Measurements from ENCODE around the gene NR2E1.

Gene NR2E1

GRCh38 chr6:108164543-108164814 is 1.3 kb upstream of the NR2E1 start:
- peak overlapping the region in 1 of 5 donors; percentile 41 for H3K4me3 ChIP-seq (ENCODE audit: low read depth in 1 of 5, low read length in 5 of 5)
- no peaks in the 10 kb centered on the region for H3K9me3 ChIP-seq (ENCODE audit: control insufficient read depth in 5 of 5, low read length in 5 of 5)
- peaks cover 76 to 98% (median 95%) of the 10 kb centered on the region in 5 donors for H3K27me3 ChIP-seq (ENCODE audit: control insufficient read depth in 5 of 5, insufficient read depth in 4 of 5, low read length in 5 of 5)
- no peaks in the 10 kb centered on the region for H3K36me3 ChIP-seq (ENCODE audit: control insufficient read depth in 5 of 5, insufficient read depth in 5 of 5, low read length in 5 of 5)
- peaks cover 0 to 56% (median 50%) of the 10 kb centered on the region in 5 donors for H3K4me1 ChIP-seq (ENCODE audit: control insufficient read depth in 5 of 5, insufficient read depth in 5 of 5, low read length in 5 of 5)
- no peak overlapping the region for H3K9ac ChIP-seq (ENCODE audit: low read length in 5 of 5)
- H3K27ac ChIP-seq (ENCODE audit: low read depth, low read length), result no peak overlapping the region

- H3K4me1 ChIP-seq (ENCODE audit: control insufficient read depth in 5 of 5, insufficient read depth in 5 of 5, low read length in 5 of 5), result peaks cover 0 to 58% (median 52%) of the 10 kb centered on the region in 5 donors
- peaks cover 78 to 98% (median 96%) of the 10 kb centered on the region in 5 donors for H3K27me3 ChIP-seq (ENCODE audit: control insufficient read depth in 5 of 5, insufficient read depth in 4 of 5, low read length in 5 of 5)
- no peaks in the 10 kb centered on the region for H3K36me3 ChIP-seq (ENCODE audit: control insufficient read depth in 5 of 5, insufficient read depth in 5 of 5, low read length in 5 of 5)
Measured at GRCh38 chr6:108164815-108165706, 761 bp upstream of the NR2E1 start.

DNA sequence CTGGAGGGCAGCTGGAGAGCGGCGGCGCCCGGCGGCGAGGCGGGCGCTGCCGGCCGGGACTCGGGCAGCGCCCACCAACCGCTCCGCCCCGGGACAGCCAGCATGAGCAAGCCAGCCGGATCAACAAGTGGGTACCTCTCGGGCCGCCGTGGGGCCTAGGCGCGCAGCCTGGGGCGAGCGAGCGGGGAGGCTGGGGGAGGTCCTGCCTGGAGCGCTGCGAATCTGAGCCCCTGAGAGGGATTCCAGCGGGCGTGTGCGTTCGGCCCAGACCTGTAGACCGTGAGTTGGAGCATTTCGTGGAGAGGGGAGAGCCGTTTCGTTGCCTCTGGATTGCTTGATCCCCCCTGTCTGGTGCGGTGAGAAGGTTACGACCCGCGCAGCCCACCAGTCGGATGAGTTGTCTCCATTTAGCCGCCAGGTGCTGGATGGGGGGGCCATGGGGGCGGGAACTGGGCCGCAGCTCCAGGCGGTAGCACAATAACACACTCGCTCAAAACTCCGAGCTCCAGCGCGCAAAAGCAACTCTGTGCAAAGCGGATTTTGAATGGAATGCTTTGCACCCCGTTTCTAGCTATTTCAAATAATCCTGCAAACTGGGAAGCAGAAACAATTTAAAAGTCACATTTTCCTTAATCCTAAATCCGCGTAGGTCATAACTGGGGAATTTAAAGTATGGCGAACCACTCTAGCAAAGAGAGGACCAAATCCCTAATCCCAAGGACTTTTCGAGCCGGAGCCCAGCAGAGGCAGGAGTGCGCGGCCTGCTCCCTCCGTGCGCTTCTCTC is 1.0 kb downstream of the NR2E1 start:
- peaks cover 74 to 99% (median 96%) of the 10 kb centered on the region in 5 donors for H3K27me3 ChIP-seq (ENCODE audit: control insufficient read depth in 5 of 5, insufficient read depth in 4 of 5, low read length in 5 of 5)
- H3K4me3 ChIP-seq (ENCODE audit: low read depth in 1 of 5, low read length in 5 of 5), result peak overlapping the region in 1 of 5 donors; percentile 55
- H3K9me3 ChIP-seq (ENCODE audit: control insufficient read depth in 5 of 5, low read length in 5 of 5), result no peaks in the 10 kb centered on the region
- H3K36me3 ChIP-seq (ENCODE audit: control insufficient read depth in 5 of 5, insufficient read depth in 5 of 5, low read length in 5 of 5), result no peaks in the 10 kb centered on the region
- no peak overlapping the region for H3K27ac ChIP-seq (ENCODE audit: low read depth, low read length)
- peaks cover 0 to 64% (median 52%) of the 10 kb centered on the region in 5 donors for H3K4me1 ChIP-seq (ENCODE audit: control insufficient read depth in 5 of 5, insufficient read depth in 5 of 5, low read length in 5 of 5)
- no peak overlapping the region for H3K9ac ChIP-seq (ENCODE audit: low read length in 5 of 5)

More at GRCh38 chr6:108164815-108165706, 761 bp upstream of the NR2E1 start:
- Histone ChIP-seq H3K4me3 (ENCODE audit: low read depth in 1 of 5, low read length in 5 of 5) (peak overlapping the region in 2 of 5 donors; percentile 4 to 41), H3K27ac (ENCODE audit: low read depth, low read length) (no peak overlapping the region), H3K9me3 (ENCODE audit: control insufficient read depth in 5 of 5, low read length in 5 of 5) (no peaks in the 10 kb centered on the region), H3K9ac (ENCODE audit: low read length in 5 of 5) (no peak overlapping the region)

DNA sequence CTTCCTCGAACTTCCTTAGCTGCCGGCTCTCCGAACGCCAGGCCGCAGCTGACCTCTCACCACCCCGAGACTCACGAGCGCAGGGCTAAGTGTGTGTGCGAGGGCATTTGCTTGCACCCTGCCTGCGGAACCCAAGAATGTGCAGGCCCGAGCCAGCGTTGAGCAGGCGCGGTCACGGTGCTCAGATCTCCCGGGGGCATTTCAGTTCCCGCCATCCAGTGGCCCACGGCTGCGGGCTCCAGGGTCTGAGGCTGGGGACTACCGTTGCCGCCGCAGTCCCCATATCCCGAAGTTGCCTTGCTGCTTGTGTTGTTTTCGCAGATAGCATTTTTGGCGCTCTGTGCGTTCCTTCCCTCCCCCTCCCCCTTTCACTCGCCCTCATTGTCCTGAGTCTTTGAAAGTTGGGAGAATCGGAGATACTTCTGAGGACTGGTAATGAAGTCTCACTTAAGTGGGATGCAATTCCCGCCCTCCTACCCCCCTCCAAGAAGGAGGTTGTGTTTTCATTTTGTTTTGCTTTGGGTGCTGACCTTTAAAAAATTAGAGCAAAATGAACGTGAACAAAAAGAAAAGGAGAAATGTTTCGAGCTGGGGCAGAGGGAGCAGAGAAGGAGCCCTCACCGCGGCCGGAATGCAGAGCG is 1.7 kb downstream of the NR2E1 start:
- H3K27ac ChIP-seq (ENCODE audit: low read depth, low read length), result no peak overlapping the region
- H3K4me1 ChIP-seq (ENCODE audit: control insufficient read depth in 5 of 5, insufficient read depth in 5 of 5, low read length in 5 of 5), result peaks cover 0 to 64% (median 52%) of the 10 kb centered on the region in 5 donors
- no peak overlapping the region for H3K9ac ChIP-seq (ENCODE audit: low read length in 5 of 5)
- H3K4me3 ChIP-seq (ENCODE audit: low read depth in 1 of 5, low read length in 5 of 5), result peak overlapping the region in 4 of 5 donors; percentile 6 to 55 (median 44)
- H3K27me3 ChIP-seq (ENCODE audit: control insufficient read depth in 5 of 5, insufficient read depth in 4 of 5, low read length in 5 of 5), result peaks cover 74 to 99% (median 95%) of the 10 kb centered on the region in 5 donors
- no peaks in the 10 kb centered on the region for H3K36me3 ChIP-seq (ENCODE audit: control insufficient read depth in 5 of 5, insufficient read depth in 5 of 5, low read length in 5 of 5)
- no peaks in the 10 kb centered on the region for H3K9me3 ChIP-seq (ENCODE audit: control insufficient read depth in 5 of 5, low read length in 5 of 5)

- H3K9ac ChIP-seq (ENCODE audit: low read length in 5 of 5), result peak overlapping the region in 1 of 5 donors; percentile 45
- H3K27ac ChIP-seq (ENCODE audit: low read depth, low read length), result no peak overlapping the region
- peak overlapping the region in 4 of 5 donors; percentile 6 to 55 (median 44) for H3K4me3 ChIP-seq (ENCODE audit: low read depth in 1 of 5, low read length in 5 of 5)
- peaks cover 0 to 64% (median 52%) of the 10 kb centered on the region in 5 donors for H3K4me1 ChIP-seq (ENCODE audit: control insufficient read depth in 5 of 5, insufficient read depth in 5 of 5, low read length in 5 of 5)
- no peaks in the 10 kb centered on the region for H3K36me3 ChIP-seq (ENCODE audit: control insufficient read depth in 5 of 5, insufficient read depth in 5 of 5, low read length in 5 of 5)
- peaks cover 73 to 98% (median 94%) of the 10 kb centered on the region in 5 donors for H3K27me3 ChIP-seq (ENCODE audit: control insufficient read depth in 5 of 5, insufficient read depth in 4 of 5, low read length in 5 of 5)
- no peaks in the 10 kb centered on the region for H3K9me3 ChIP-seq (ENCODE audit: control insufficient read depth in 5 of 5, low read length in 5 of 5)
Measured at GRCh38 chr6:108168090-108168463, 2.3 kb downstream of the NR2E1 start.

GRCh38 chr6:108168501-108169463 is 3.0 kb downstream of the NR2E1 start:
- H3K9me3 ChIP-seq (ENCODE audit: control insufficient read depth in 5 of 5, low read length in 5 of 5), result no peaks in the 10 kb centered on the region
- H3K9ac ChIP-seq (ENCODE audit: low read length in 5 of 5), result peak overlapping the region in 1 of 5 donors; percentile 45
- H3K4me1 ChIP-seq (ENCODE audit: control insufficient read depth in 5 of 5, insufficient read depth in 5 of 5, low read length in 5 of 5), result peaks cover 0 to 64% (median 52%) of the 10 kb centered on the region in 5 donors
- H3K4me3 ChIP-seq (ENCODE audit: low read depth in 1 of 5, low read length in 5 of 5), result peak overlapping the region; percentile 40 to 55 (median 44)
- no peak overlapping the region for H3K27ac ChIP-seq (ENCODE audit: low read depth, low read length)
- H3K36me3 ChIP-seq (ENCODE audit: control insufficient read depth in 5 of 5, insufficient read depth in 5 of 5, low read length in 5 of 5), result no peaks in the 10 kb centered on the region
- H3K27me3 ChIP-seq (ENCODE audit: control insufficient read depth in 5 of 5, insufficient read depth in 4 of 5, low read length in 5 of 5), result peaks cover 66 to 95% (median 87%) of the 10 kb centered on the region in 5 donors

- H3K27ac ChIP-seq (ENCODE audit: low read depth, low read length), result no peak overlapping the region
- no peaks in the 10 kb centered on the region for H3K9me3 ChIP-seq (ENCODE audit: control insufficient read depth in 5 of 5, low read length in 5 of 5)
- peaks cover 0 to 62% (median 50%) of the 10 kb centered on the region in 5 donors for H3K4me1 ChIP-seq (ENCODE audit: control insufficient read depth in 5 of 5, insufficient read depth in 5 of 5, low read length in 5 of 5)
- H3K27me3 ChIP-seq (ENCODE audit: control insufficient read depth in 5 of 5, insufficient read depth in 4 of 5, low read length in 5 of 5), result peaks cover 64 to 95% (median 87%) of the 10 kb centered on the region in 5 donors
- H3K36me3 ChIP-seq (ENCODE audit: control insufficient read depth in 5 of 5, insufficient read depth in 5 of 5, low read length in 5 of 5), result no peaks in the 10 kb centered on the region
- no peak overlapping the region for H3K9ac ChIP-seq (ENCODE audit: low read length in 5 of 5)
- peak overlapping the region in 4 of 5 donors; percentile 44 to 55 (median 46) for H3K4me3 ChIP-seq (ENCODE audit: low read depth in 1 of 5, low read length in 5 of 5)
Measured at GRCh38 chr6:108169464-108170331, 3.9 kb downstream of the NR2E1 start.

- no peaks in the 10 kb centered on the region for H3K36me3 ChIP-seq (ENCODE audit: control insufficient read depth in 5 of 5, insufficient read depth in 5 of 5, low read length in 5 of 5)
- peaks cover 0 to 59% (median 45%) of the 10 kb centered on the region in 5 donors for H3K4me1 ChIP-seq (ENCODE audit: control insufficient read depth in 5 of 5, insufficient read depth in 5 of 5, low read length in 5 of 5)
- no peak overlapping the region for H3K9ac ChIP-seq (ENCODE audit: low read length in 5 of 5)
- no peak overlapping the region for H3K4me3 ChIP-seq (ENCODE audit: low read depth in 1 of 5, low read length in 5 of 5)
- H3K9me3 ChIP-seq (ENCODE audit: control insufficient read depth in 5 of 5, low read length in 5 of 5), result no peaks in the 10 kb centered on the region
- H3K27ac ChIP-seq (ENCODE audit: low read depth, low read length), result no peak overlapping the region
- H3K27me3 ChIP-seq (ENCODE audit: control insufficient read depth in 5 of 5, insufficient read depth in 4 of 5, low read length in 5 of 5), result peaks cover 63 to 95% (median 85%) of the 10 kb centered on the region in 5 donors
Measured at GRCh38 chr6:108170332-108171290, 4.8 kb downstream of the NR2E1 start.

All from subcutaneous abdominal adipose tissue (tissue), 5 donors.